ENCODE measurements around the gene DYNC2H1. TPM values are rescaled to one million over a fixed set of nuclear protein-coding genes. Genes with fewer than 3 reads are reported as not detected.

DYNC2H1 gene
- total and polyA plus RNA-seq, 12 donors: 11.0 to 30.6 (median 18.9) TPM

- Histone ChIP-seq H3K4me1 (replicated peaks in 1 of 2) (no peaks in the 10 kb centered on the region), H3K27me3 (no peaks in the 10 kb centered on the region), H3K9me3 (replicated peaks in 1 of 3) (no peaks in the 10 kb centered on the region), H3K27ac (no peak overlapping the region), H3K36me3 (replicated peaks in 1 of 2) (no peaks in the 10 kb centered on the region), H3K4me3 (no peak overlapping the region)
- TF ChIP-seq POLR2A (IDR thresholded peaks at IDR 0.05): no peak
- TF ChIP-seq, protein P1, sequence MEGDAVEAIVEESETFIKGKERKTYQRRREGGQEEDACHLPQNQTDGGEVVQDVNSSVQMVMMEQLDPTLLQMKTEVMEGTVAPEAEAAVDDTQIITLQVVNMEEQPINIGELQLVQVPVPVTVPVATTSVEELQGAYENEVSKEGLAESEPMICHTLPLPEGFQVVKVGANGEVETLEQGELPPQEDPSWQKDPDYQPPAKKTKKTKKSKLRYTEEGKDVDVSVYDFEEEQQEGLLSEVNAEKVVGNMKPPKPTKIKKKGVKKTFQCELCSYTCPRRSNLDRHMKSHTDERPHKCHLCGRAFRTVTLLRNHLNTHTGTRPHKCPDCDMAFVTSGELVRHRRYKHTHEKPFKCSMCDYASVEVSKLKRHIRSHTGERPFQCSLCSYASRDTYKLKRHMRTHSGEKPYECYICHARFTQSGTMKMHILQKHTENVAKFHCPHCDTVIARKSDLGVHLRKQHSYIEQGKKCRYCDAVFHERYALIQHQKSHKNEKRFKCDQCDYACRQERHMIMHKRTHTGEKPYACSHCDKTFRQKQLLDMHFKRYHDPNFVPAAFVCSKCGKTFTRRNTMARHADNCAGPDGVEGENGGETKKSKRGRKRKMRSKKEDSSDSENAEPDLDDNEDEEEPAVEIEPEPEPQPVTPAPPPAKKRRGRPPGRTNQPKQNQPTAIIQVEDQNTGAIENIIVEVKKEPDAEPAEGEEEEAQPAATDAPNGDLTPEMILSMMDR (IDR thresholded peaks at IDR 0.05): no peak
- 45 to 90% (median 57%) methylated on average over 2 of the region's 2 CpGs for WGBS, 4 donors
- intact Hi-C loops (cut with DNase I): no loop called here
- DNase-seq: no peak
Measured at GRCh38 chr11:103397369-103397768, 288.1 kb downstream of the DYNC2H1 start.

DNA sequence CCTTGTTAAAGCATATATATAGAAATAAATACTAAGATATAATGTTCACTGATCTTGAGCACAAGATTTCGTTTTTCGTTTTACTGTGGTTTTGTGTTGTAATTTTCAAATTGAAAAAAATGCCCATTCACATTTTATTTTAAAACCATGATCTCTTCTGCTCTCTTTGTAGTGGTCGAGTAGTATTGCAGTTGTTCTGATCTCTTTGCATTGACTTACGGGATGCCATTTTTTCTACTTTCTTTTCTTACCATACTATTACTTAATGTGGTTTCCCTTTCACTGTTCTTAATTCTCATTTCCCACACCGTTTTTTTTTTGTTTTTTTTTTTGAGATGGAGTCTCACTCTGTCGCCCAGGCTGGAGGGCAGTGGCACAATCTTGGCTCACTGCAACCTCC is 289.6 kb downstream of the DYNC2H1 start:
- no peaks in the 10 kb centered on the region for H3K27me3 ChIP-seq
- no peaks in the 10 kb centered on the region for H3K4me1 ChIP-seq (replicated peaks in 1 of 2)
- WGBS, 4 donors: 76 to 87% (median 82%) methylated on average over 6 of the region's 6 CpGs
- DNase-seq: no peak
- TF ChIP-seq, protein P1 (IDR thresholded peaks at IDR 0.05): no peak
- no peak for TF ChIP-seq POLR2A (IDR thresholded peaks at IDR 0.05)
- intact Hi-C loops (cut with DNase I): no loop called here
- no peak overlapping the region for H3K27ac ChIP-seq
- no peaks in the 10 kb centered on the region for H3K36me3 ChIP-seq (replicated peaks in 1 of 2)
- no peaks in the 10 kb centered on the region for H3K9me3 ChIP-seq (replicated peaks in 1 of 3)
- no peak overlapping the region for H3K4me3 ChIP-seq

DNA sequence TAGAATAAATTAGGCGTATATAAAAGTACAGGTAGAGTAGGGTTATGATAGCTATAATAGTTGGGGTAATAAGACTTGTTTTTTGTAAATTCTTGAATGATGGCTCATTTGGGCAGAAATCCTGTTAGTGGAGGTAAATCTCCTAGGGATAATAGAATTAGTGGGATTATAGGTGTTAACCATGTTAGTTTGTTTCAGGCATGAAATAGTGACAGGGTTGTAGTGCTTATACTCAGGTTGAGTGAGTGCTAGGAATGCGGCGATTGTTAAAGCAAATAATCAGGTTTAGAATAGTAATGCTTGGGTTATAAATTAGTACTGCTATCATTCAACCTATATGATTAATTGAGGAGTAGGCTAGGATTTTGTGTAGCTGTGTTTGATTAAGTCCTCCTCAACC is 297.1 kb downstream of the DYNC2H1 start:
- no peaks in the 10 kb centered on the region for H3K4me1 ChIP-seq (replicated peaks in 1 of 2)

GRCh38 chr11:103407641-103408040 is 298.4 kb downstream of the DYNC2H1 start:
- Histone ChIP-seq H3K4me3 (no peak overlapping the region), H3K27ac (no peak overlapping the region), H3K9me3 (replicated peaks in 1 of 3) (no peaks in the 10 kb centered on the region), H3K27me3 (no peaks in the 10 kb centered on the region), H3K36me3 (replicated peaks in 1 of 2) (no peaks in the 10 kb centered on the region), H3K4me1 (replicated peaks in 1 of 2) (no peaks in the 10 kb centered on the region)
- no peak for DNase-seq
- TF ChIP-seq POLR2A (IDR thresholded peaks at IDR 0.05): no peak
- TF ChIP-seq, protein P1 (IDR thresholded peaks at IDR 0.05): no peak
- intact Hi-C loops (cut with DNase I): no loop called here
- WGBS, 4 donors: 90 to 94% (median 92%) methylated on average over 2 of the region's 2 CpGs

More for the DNA sequence above, 297.1 kb downstream of the DYNC2H1 start:
- TF ChIP-seq, protein P1 (IDR thresholded peaks at IDR 0.05): no peak
- no peak for TF ChIP-seq POLR2A (IDR thresholded peaks at IDR 0.05)
- WGBS, 4 donors: 95 to 96% (median 95%) methylated on average over 3 of the region's 3 CpGs
- Histone ChIP-seq H3K9me3 (replicated peaks in 1 of 3) (no peaks in the 10 kb centered on the region), H3K27ac (no peak overlapping the region), H3K4me3 (no peak overlapping the region), H3K27me3 (no peaks in the 10 kb centered on the region), H3K36me3 (replicated peaks in 1 of 2) (no peaks in the 10 kb centered on the region)
- intact Hi-C loops (cut with DNase I): no loop called here
- no peak for DNase-seq

Measured in adrenal gland (tissue), 12 donors.